K562 (cell line): ENCODE results near the gene PRSS48. TPM values are rescaled to one million over a fixed set of nuclear protein-coding genes. Genes with fewer than 3 reads are reported as not detected.

ENCODE experiments used
- ATAC-seq: fragments of 200-7000 bp; cut with Tn5 transposase; 3 replicates; pipeline ENCODE4 v1.9.1; 2020; ENCODE audit warnings: moderate library complexity
- BruUV-seq: library from RNA; stranded (reverse); fragments of 400-500 nt; replicated peaks from 2 replicates; lab custom pipeline; 2021; lab: Mats Ljungman, UMichigan
- CTCF ChIA-PET: fragments of 300-600 bp; formaldehyde crosslinking; extraction: SDS; loops from one replicate; lab custom pipeline; 2021; ENCODE audit warnings: low intra/inter-chr PET ratio; lab: Yijun Ruan, JAX
- POLR2A ChIA-PET: fragments of 300-600, 350-650 bp; sonication (Branson Sonifier 250); formaldehyde crosslinking; extraction: SDS; loops from one replicate; lab custom pipeline; 2021; ENCODE audit warnings: antibody characterized with exemption, inconsistent platforms; lab: Yijun Ruan, JAX
- DNase-seq, 4 experiments: peaks; one replicate each; pipeline versions ENCODE4 v3.0.0 to v3.0.0-alpha.2; 2011 to 2018; ENCODE audit warnings: low spot score in 3 of 4, mixed read lengths in 3 of 4; ENCODE audit errors: extremely low read depth in 1 of 4
- FAIRE-seq: peaks from 2 replicates; lab custom pipeline; 2011; peaks lifted over from hg19 to GRCh38; lab: Jason Lieb, UNC
- H2AFZ ChIP-seq: 2 replicates; pipeline ENCODE4 v1.6.0; 2011; ENCODE audit warnings: low read depth, low read length, control low read depth, inconsistent platforms
- H3K27ac ChIP-seq: fragments of 200-600 bp; 3 replicates; pipeline ENCODE4 v1.8.0; 2011; ENCODE audit warnings: low read depth, mild to moderate bottlenecking, control low read depth, inconsistent platforms, low read length, moderate library complexity, mixed read lengths; ENCODE audit errors: extremely low read depth
- H3K27me3 ChIP-seq, 2 experiments: fragments of 300-600 bp in 1 of 2; 2 replicates in 1 of 2; 3 replicates in 1 of 2; pipeline versions ENCODE4 v1.6.0 to v1.8.0; 2011; ENCODE audit warnings: inconsistent platforms in 2 of 2, low read length in 2 of 2, mild to moderate bottlenecking in 1 of 2, mixed read lengths in 1 of 2, moderate library complexity in 1 of 2; ENCODE audit not compliant: control insufficient read depth in 2 of 2, insufficient read depth in 2 of 2
- H3K36me3 ChIP-seq: fragments of 300-600 bp; 3 replicates; pipeline ENCODE4 v1.8.0; 2011; ENCODE audit warnings: mild to moderate bottlenecking, low read length, inconsistent platforms; ENCODE audit not compliant: control insufficient read depth, insufficient read depth
- H3K4me1 ChIP-seq, 2 experiments: fragments of 200-600 bp in 1 of 2; replicated peaks in 1 of 2; 2 replicates in 1 of 2; 3 replicates in 1 of 2; pipeline versions ENCODE4 v1.5.1 to v1.8.0; 2011; ENCODE audit warnings: inconsistent platforms in 2 of 2, low read length in 2 of 2, mild to moderate bottlenecking in 1 of 2, mixed read lengths in 1 of 2, moderate library complexity in 1 of 2; ENCODE audit not compliant: control insufficient read depth in 2 of 2, insufficient read depth in 2 of 2
- H3K4me2 ChIP-seq: 2 replicates; pipeline ENCODE4 v1.6.1; 2011; ENCODE audit warnings: low read length, control low read depth, inconsistent platforms, mixed read lengths; ENCODE audit not compliant: insufficient read depth
- H3K4me3 ChIP-seq: fragments of 200-600 bp; sonication (generic), shearing (Covaris generic); 2 replicates; pipeline ENCODE4 v1.5.1; 2016; ENCODE audit warnings: control low read depth, inconsistent platforms
- H3K79me2 ChIP-seq: fragments of 200-600 bp; 3 replicates; pipeline ENCODE4 v1.8.0; 2011; ENCODE audit warnings: low read length, inconsistent platforms; ENCODE audit not compliant: control insufficient read depth, insufficient read depth
- H3K9ac ChIP-seq, 2 experiments: 2 replicates each; pipeline versions ENCODE4 v1.6.0 to v1.6.1; 2011; ENCODE audit warnings: low read depth in 2 of 2, low read length in 2 of 2, control low read depth in 1 of 2, inconsistent platforms in 1 of 2, mild to moderate bottlenecking in 1 of 2, mixed read lengths in 1 of 2; ENCODE audit not compliant: insufficient read depth in 1 of 2
- H3K9me1 ChIP-seq: one replicate; pipeline ENCODE4 v1.6.0; 2011; ENCODE audit warnings: inconsistent platforms, mild to moderate bottlenecking, low read length, moderate library complexity; ENCODE audit not compliant: control insufficient read depth, insufficient read depth
- H3K9me3 ChIP-seq: replicated peaks from 2 replicates; pipeline ENCODE4 v1.5.1; 2011; ENCODE audit warnings: low read depth, low read length, inconsistent platforms; ENCODE audit not compliant: control insufficient read depth, insufficient read depth
- H4K20me1 ChIP-seq: replicated peaks from 2 replicates; pipeline ENCODE4 v1.6.1; 2011; ENCODE audit warnings: low read length, inconsistent platforms, mixed read lengths; ENCODE audit not compliant: control insufficient read depth, insufficient read depth
- ARID3A ChIP-seq: IDR thresholded peaks from 2 replicates; pipeline ENCODE4 v1.6.1; 2012; ENCODE audit warnings: low read depth, low read length, improper control_type of control experiment, borderline replicate concordance
- CLOCK ChIP-seq: fragments of 250-450 bp; sonication (Bioruptor Pico); IDR thresholded peaks from 2 replicates; pipeline ENCODE4 v1.4.0; 2020; ENCODE audit warnings: mild to moderate bottlenecking, moderate library complexity, borderline replicate concordance
- ETS1 ChIP-seq: conservative IDR thresholded peaks from 2 replicates; pipeline ENCODE4 v1.6.1; 2011; ENCODE audit warnings: low read depth, mild to moderate bottlenecking, low read length; ENCODE audit not compliant: control insufficient read depth
- ETV6 ChIP-seq, 3 experiments: fragments of 150-350 bp in 1 of 3; sonication (generic) in 1 of 3; formaldehyde crosslinking in 1 of 3; IDR thresholded peaks; 2 replicates each; pipeline versions ENCODE4 v1.6.1 to v1.8.0; 2014 to 2022; ENCODE audit warnings: borderline replicate concordance in 2 of 3, low read depth in 2 of 3, antibody characterized with exemption in 1 of 3, low read length in 1 of 3, mild to moderate bottlenecking in 1 of 3, missing genetic modification reagents in 1 of 3
- IRF9 ChIP-seq: fragments of 450-650 bp; IDR thresholded peaks from 2 replicates; pipeline ENCODE4 v1.6.1; 2016; ENCODE audit warnings: missing biosample characterization, missing genetic modification characterization
- PREB ChIP-seq: sonication (generic); formaldehyde crosslinking; IDR thresholded peaks from 2 replicates; pipeline ENCODE4 v1.8.1; 2023; ENCODE audit warnings: mild to moderate bottlenecking, missing genetic modification reagents
- SRSF9 ChIP-seq: fragments of 200-400 bp; formaldehyde crosslinking; IDR thresholded peaks from 2 replicates; pipeline ENCODE4 v1.6.1; 2017; ENCODE audit warnings: low read depth, low read length, borderline replicate concordance
- TAF15 ChIP-seq: fragments of 200-400 bp; formaldehyde crosslinking; IDR thresholded peaks from 2 replicates; pipeline ENCODE4 v1.6.1; 2017; ENCODE audit warnings: mild to moderate bottlenecking, low read depth, low read length, moderate library complexity
- VEZF1 ChIP-seq: fragments of 200-800 bp; sonication (Bioruptor generic); IDR thresholded peaks from 2 replicates; pipeline ENCODE4 v1.6.1; 2017; ENCODE audit warnings: missing genetic modification characterization, missing compliant biosample characterization
- WGBS: fragments of 100-300 bp; shearing (Covaris generic); methylation state at CpG from one replicate; pipeline ENCODE4 v1.1.6; 2016; ENCODE audit warnings: low coverage, mixed read lengths; ENCODE audit not compliant: insufficient coverage; ENCODE audit errors: missing lambda C conversion rate; 5-methylcytosine and 5-hydroxymethylcytosine counted together
- in situ Hi-C: fragments of 300-500 bp; cut with MboI; formaldehyde crosslinking; loops from 4 replicates; pipeline ENCODE4 v1.15.0; 2018; ENCODE audit warnings: inconsistent platforms, mixed read lengths
- intact Hi-C: fragments of 100-400 bp; cut with micrococcal nuclease; formaldehyde crosslinking; loops from 2 replicates; pipeline ENCODE4 v1.14.2; 2022
- polyA plus RNA-seq, 8 experiments: library from polyadenylated mRNA; depleted of rRNA in 4 of 8; stranded (reverse) in 5 of 8; unstranded in 3 of 8; fragments of >200 nt; fragmentation: Nextera tagmentation in 2 of 8; fragmentation: Illumina TruSeq in 1 of 8; extraction: Ambion mirVana in 2 of 8; extraction: Trizol in 1 of 8; gene quantifications; 2 replicates each; pipeline versions ENCODE4 v1.2.1 to v1.2.3, GENCODE V29; 2011 to 2014; ENCODE audit warnings: inconsistent platforms in 1 of 8, missing spikeins in 1 of 8
- total RNA-seq, 7 experiments: library from RNA; depleted of rRNA in 6 of 7; stranded (reverse); fragments of >200 nt in 6 of 7; fragmentation: Illumina TruSeq in 2 of 7; extraction: Trizol in 2 of 7; gene quantifications; 2 replicates each; pipeline versions ENCODE4 v1.2.1 to v1.2.3, GENCODE V29; 2011 to 2021; ENCODE audit warnings: low replicate concordance in 1 of 7

The PRSS48 gene
- total and polyA plus RNA-seq, 9 of the 15 experiments (the other 6 are each of a cell fraction or from before 2014, with no cell fraction given): not detected

- no peak for TF ChIP-seq CLOCK (CRISPR knock-in tag)
Measured at GRCh38 chr4:151266497-151266896, 10.5 kb upstream of the PRSS48 start (continued).

- H3K4me3 ChIP-seq: no peak overlapping the region
- no peak overlapping the region for H3K4me2 ChIP-seq
- H3K9ac ChIP-seq: no peak overlapping the region
- POLR2A ChIA-PET: interaction anchor here (0.6 kb wide), 1 partner anchor 1878 kb away, joined by 3 read pairs; no protein-coding TSS in a partner anchor
- intact Hi-C loops (no loop called here), in situ Hi-C loops (no loop called here)
- H3K27me3 ChIP-seq: no peaks in the 10 kb centered on the region
- no peak overlapping the region for H3K27ac ChIP-seq
- H3K9me1 ChIP-seq: no peaks in the 10 kb centered on the region
- FAIRE-seq: no peak
- H3K9me3 ChIP-seq: no peaks in the 10 kb centered on the region
- CTCF ChIA-PET: no interaction called here
- no peaks in the 10 kb centered on the region for H3K4me1 ChIP-seq
- no peak for ATAC-seq
- no peak overlapping the region for H2AFZ ChIP-seq
- H3K79me2 ChIP-seq: no peaks in the 10 kb centered on the region
- TF ChIP-seq TAF15: no peak
- no peak for TF ChIP-seq ETS1
- no peak for TF ChIP-seq IRF9
- TF ChIP-seq VEZF1 (CRISPR knock-in tag): no peak
- TF ChIP-seq PREB: no peak
- no peak for TF ChIP-seq SRSF9
- no peak for TF ChIP-seq ETV6 (IDR thresholded peaks at IDR 0.05; ENCODE audit: borderline replicate concordance in 1 of 2, low read depth in 2 of 2, low read length in 1 of 2)
- TF ChIP-seq ETV6 (CRISPR knock-in tag; IDR thresholded peaks at IDR 0.05; ENCODE audit: borderline replicate concordance): no peak
- no peak for TF ChIP-seq ARID3A
- DNase-seq: no peak
- H3K36me3 ChIP-seq: no peaks in the 10 kb centered on the region
- WGBS: 0% methylated on average over 3 of the region's 4 CpGs
- no peaks in the 10 kb centered on the region for H4K20me1 ChIP-seq
- no TSS peak for BruUV-seq
Measured at GRCh38 chr4:151267104-151267503, 9.9 kb upstream of the PRSS48 start.
